Endothelial cell of umbilical vein (primary cell): ENCODE measurements around the gene COL15A1. TPM values are rescaled to one million over a fixed set of nuclear protein-coding genes. Genes with fewer than 3 reads are reported as not detected.
A peak's percentile ranks its signal among the peaks of the same experiment; 100 is the strongest.

Experiments used
- BruUV-seq: library from RNA; stranded (reverse); fragments of 400-500 nt; replicated peaks from 2 replicates; lab custom pipeline; 2021; lab: Mats Ljungman, UMichigan
- CTCF ChIA-PET: fragments of 300-600, 350-600 bp; sonication (Branson Sonifier 250); formaldehyde crosslinking; loops from one replicate; lab custom pipeline; 2021; ENCODE audit warnings: antibody characterized with exemption, inconsistent platforms; lab: Charles Lee
- POLR2A ChIA-PET: fragments of 300-600, 350-600 bp; sonication (Branson Sonifier 250); formaldehyde crosslinking; loops from one replicate; lab custom pipeline; 2021; ENCODE audit warnings: antibody characterized with exemption, inconsistent platforms; lab: Charles Lee
- DNase-seq: peaks from one replicate; pipeline ENCODE4 v3.0.0-alpha.2; 2011; ENCODE audit warnings: low read depth, low spot score
- FAIRE-seq: peaks from 2 replicates; lab custom pipeline; 2011; peaks lifted over from hg19 to GRCh38; lab: Jason Lieb, UNC
- H2AFZ ChIP-seq: 2 replicates; pipeline ENCODE4 v1.6.0; 2012; ENCODE audit warnings: low read depth, low read length, control low read depth, inconsistent platforms
- H3K27ac ChIP-seq: 2 replicates; pipeline ENCODE4 v1.5.1; 2011; ENCODE audit warnings: low read depth, mild to moderate bottlenecking, control low read depth, low read length, moderate library complexity; ENCODE audit not compliant: insufficient read depth
- H3K27me3 ChIP-seq, 2 experiments: 2 replicates each; pipeline versions ENCODE4 v1.6.0 to v1.6.1; 2011; ENCODE audit warnings: low read length in 2 of 2, mixed read lengths in 1 of 2; ENCODE audit not compliant: control insufficient read depth in 2 of 2, insufficient read depth in 2 of 2
- H3K36me3 ChIP-seq, 2 experiments: 2 replicates in 1 of 2; 3 replicates in 1 of 2; pipeline ENCODE4 v1.5.1; 2011; ENCODE audit warnings: low read length in 2 of 2, mild to moderate bottlenecking in 1 of 2, moderate library complexity in 1 of 2; ENCODE audit not compliant: control insufficient read depth in 2 of 2, insufficient read depth in 2 of 2; ENCODE audit errors: extremely low read depth in 1 of 2
- H3K4me1 ChIP-seq: 3 replicates; pipeline ENCODE4 v1.5.1; 2011; ENCODE audit warnings: mild to moderate bottlenecking, low read length; ENCODE audit not compliant: control insufficient read depth, insufficient read depth; ENCODE audit errors: extremely low read depth
- H3K4me2 ChIP-seq: 2 replicates; pipeline ENCODE4 v1.6.1; 2011; ENCODE audit warnings: low read length, control low read depth, mixed read lengths; ENCODE audit not compliant: insufficient read depth
- H3K4me3 ChIP-seq, 3 experiments: fragments of 200-600 bp in 1 of 3; sonication (generic), shearing (Covaris generic) in 1 of 3; replicated peaks in 1 of 3; 2 replicates each; pipeline ENCODE4 v1.5.1; 2011 to 2016; ENCODE audit warnings: control low read depth in 3 of 3, low read length in 3 of 3, mild to moderate bottlenecking in 2 of 3, inconsistent platforms in 1 of 3, low read depth in 1 of 3, moderate library complexity in 1 of 3; ENCODE audit not compliant: insufficient read depth in 1 of 3
- H3K79me2 ChIP-seq: 2 replicates; pipeline ENCODE4 v1.6.0; 2012; ENCODE audit warnings: low read length, inconsistent platforms; ENCODE audit not compliant: control insufficient read depth, insufficient read depth
- H3K9ac ChIP-seq: replicated peaks from 2 replicates; pipeline ENCODE3; 2011; ENCODE audit warnings: low read length, control low read depth; ENCODE audit not compliant: insufficient read depth; ENCODE audit errors: extremely low read depth
- H3K9me1 ChIP-seq: replicated peaks from 3 replicates; pipeline ENCODE4 v1.6.0; 2011; ENCODE audit warnings: mild to moderate bottlenecking, low read length; ENCODE audit not compliant: control insufficient read depth, insufficient read depth; ENCODE audit errors: extremely low read depth
- H3K9me3 ChIP-seq: replicated peaks from 2 replicates; pipeline ENCODE4 v1.5.1; 2012; ENCODE audit warnings: low read length, inconsistent platforms; ENCODE audit not compliant: control insufficient read depth, insufficient read depth
- H4K20me1 ChIP-seq: replicated peaks from 2 replicates; pipeline ENCODE3; 2011; ENCODE audit warnings: mild to moderate bottlenecking, low read length; ENCODE audit not compliant: control insufficient read depth, insufficient read depth; ENCODE audit errors: extremely low read depth
- CTCF ChIP-seq, 2 donors: IDR thresholded peaks; 1 replicate in 1 of 2; 2 replicates in 1 of 2; pipeline ENCODE4 v1.5.1; 2011; ENCODE audit warnings: low read length in 2 of 2, mild to moderate bottlenecking in 2 of 2, moderate library complexity in 2 of 2, control low read depth in 1 of 2, inconsistent platforms in 1 of 2, low read depth in 1 of 2; ENCODE audit not compliant: insufficient read depth in 1 of 2; ENCODE audit errors: extremely low read depth in 1 of 2
- FOS ChIP-seq: IDR thresholded peaks from 2 replicates; pipeline ENCODE4 v1.6.1; 2011; ENCODE audit warnings: mild to moderate bottlenecking, low read length, moderate library complexity, borderline replicate concordance; ENCODE audit not compliant: insufficient read depth
- POLR2AphosphoS5 ChIP-seq: IDR thresholded peaks from 2 replicates; pipeline ENCODE4 v1.6.1; 2012; ENCODE audit warnings: low read depth, mild to moderate bottlenecking, control low read depth, low read length, moderate library complexity; ENCODE audit not compliant: insufficient read depth
- dilution Hi-C: fragments of 300-500 bp; cut with MboI; formaldehyde crosslinking; loops from one replicate; pipeline ENCODE4 v1.15.0; 2019; ENCODE audit warnings: low sequenced_read_pairs; ENCODE audit not compliant: extremely low pct_ligation_motif_present
- intact Hi-C: fragments of 100-400 bp; cut with micrococcal nuclease; formaldehyde crosslinking; loops from one replicate; pipeline ENCODE4 v1.10.0; 2022
- polyA plus RNA-seq, 4 experiments: library from polyadenylated mRNA; depleted of rRNA in 3 of 4; stranded (reverse) in 3 of 4; unstranded in 1 of 4; fragments of >200 nt; gene quantifications; 2 replicates each; pipeline versions ENCODE4 v1.2.1 to v1.2.3, GENCODE V29; 2011 to 2012; ENCODE audit warnings: missing spikeins in 1 of 4
- total RNA-seq: library from RNA; stranded (reverse); gene quantifications from 2 replicates; pipeline ENCODE4 v1.2.3, GENCODE V29; 2021

The COL15A1 gene
- total and polyA plus RNA-seq, 2 donors (not counting 3 experiments of a cell fraction or from before 2014, with no cell fraction given): not detected

GRCh38 chr9:99039505-99040182 is 95.9 kb downstream of the COL15A1 start:
- dilution Hi-C loops (no loop called here), intact Hi-C loops (no loop called here)
- no peak overlapping the region for H3K4me2 ChIP-seq
- no peak overlapping the region for H3K4me3 ChIP-seq
- no peaks in the 10 kb centered on the region for H3K27me3 ChIP-seq
- H3K9me1 ChIP-seq: no peaks in the 10 kb centered on the region
- TF ChIP-seq POLR2AphosphoS5: no peak
- TF ChIP-seq FOS: peak; percentile 74
- H3K9me3 ChIP-seq: no peaks in the 10 kb centered on the region
- no peak overlapping the region for H2AFZ ChIP-seq
- no TSS peak for BruUV-seq
- H3K27ac ChIP-seq: no peak overlapping the region
- FAIRE-seq (no peak), DNase-seq (no peak)
- no peaks in the 10 kb centered on the region for H4K20me1 ChIP-seq
- CTCF ChIA-PET: interaction anchor here (1.1 kb wide), 1 partner anchor 16 kb away, joined by 3 read pairs; no protein-coding TSS in a partner anchor
- H3K4me1 ChIP-seq: peaks cover 6% of the 10 kb centered on the region
- no peaks in the 10 kb centered on the region for H3K36me3 ChIP-seq
- no peak overlapping the region for H3K9ac ChIP-seq
- no peaks in the 10 kb centered on the region for H3K79me2 ChIP-seq
- POLR2A ChIA-PET: no interaction called here

DNA sequence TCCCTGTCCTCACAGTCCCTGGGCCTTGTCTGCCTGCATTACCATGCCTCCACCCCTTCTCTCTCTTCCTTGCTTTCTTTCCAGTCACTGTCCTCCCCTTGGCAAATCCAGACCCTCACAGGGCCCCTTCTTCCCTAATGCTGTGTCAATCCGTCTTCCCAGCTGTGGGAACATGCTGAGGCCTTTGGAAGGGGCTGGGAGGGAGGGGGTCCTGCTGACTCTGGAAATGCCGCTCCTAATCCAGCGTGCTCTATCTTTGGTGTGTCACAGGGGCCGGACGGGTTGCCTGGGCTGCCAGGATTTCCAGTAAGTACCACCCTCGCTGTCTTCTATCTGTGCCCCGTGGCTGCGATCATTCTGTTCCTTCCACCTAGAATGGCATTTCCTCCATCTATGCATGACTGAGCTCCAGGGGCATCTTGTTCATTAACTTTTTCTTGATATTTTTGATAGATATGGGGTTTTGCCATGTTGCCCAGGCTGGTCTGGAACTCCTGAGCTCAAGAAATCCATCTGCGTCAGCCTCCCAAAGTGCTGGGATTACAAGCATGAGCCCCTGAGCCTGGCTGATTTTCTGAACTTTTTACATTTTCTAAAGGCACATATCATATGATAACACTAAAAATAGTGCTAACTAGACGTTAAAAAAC is 96.7 kb downstream of the COL15A1 start:
- no peak for DNase-seq
- H3K4me1 ChIP-seq: peaks cover 6% of the 10 kb centered on the region
- POLR2A ChIA-PET: no interaction called here
- no peaks in the 10 kb centered on the region for H3K79me2 ChIP-seq
- no peaks in the 10 kb centered on the region for H4K20me1 ChIP-seq
- H3K9me3 ChIP-seq: no peaks in the 10 kb centered on the region
- TF ChIP-seq CTCF (IDR thresholded peaks at IDR 0.05; ENCODE audit: extremely low read depth in 1 of 2, insufficient read depth in 1 of 2, low read depth in 1 of 2, low read length in 2 of 2): no peak
- H3K27me3 ChIP-seq: no peaks in the 10 kb centered on the region
- intact Hi-C loops: no loop called here
- H3K4me2 ChIP-seq: no peak overlapping the region
- H3K36me3 ChIP-seq: no peaks in the 10 kb centered on the region
- no peak overlapping the region for H3K4me3 ChIP-seq
- H2AFZ ChIP-seq: peak overlapping the region; percentile 60
- CTCF ChIA-PET: interaction anchor here (1.4 kb wide), 1 partner anchor 41 kb away, joined by 5 read pairs; no protein-coding TSS in a partner anchor
- no peak for FAIRE-seq
- no TSS peak for BruUV-seq
- H3K9ac ChIP-seq: no peak overlapping the region
- no peaks in the 10 kb centered on the region for H3K9me1 ChIP-seq
- H3K27ac ChIP-seq: no peak overlapping the region
- dilution Hi-C loops: no loop called here
